ENCODE results near the gene SERTAD1. TPM values are rescaled to one million over a fixed set of nuclear protein-coding genes. Genes with fewer than 3 reads are reported as not detected.

SERTAD1 gene
- polyA plus RNA-seq, 4 donors, result 8.7 to 29.7 (median 22.6) TPM

- H3K27me3 ChIP-seq (ENCODE audit: control insufficient read depth in 3 of 3, insufficient read depth in 3 of 3, low read length in 3 of 3), result no peaks in the 10 kb centered on the region
- peaks cover 4 to 72% (median 8%) of the 10 kb centered on the region in 3 donors for H3K36me3 ChIP-seq (ENCODE audit: control insufficient read depth in 3 of 3, insufficient read depth in 2 of 3, low read depth in 1 of 3, low read length in 3 of 3)
- FAIRE-seq (no peak), DNase-seq (no peak)
- no peaks in the 10 kb centered on the region for H3K9me3 ChIP-seq (ENCODE audit: control insufficient read depth in 2 of 2, insufficient read depth in 1 of 2, low read depth in 1 of 2, low read length in 1 of 2)
- H3K4me1 ChIP-seq (ENCODE audit: control insufficient read depth in 3 of 3, insufficient read depth in 2 of 3, low read depth in 1 of 3, low read length in 2 of 3), result no peaks in the 10 kb centered on the region
- no peak overlapping the region for H3K27ac ChIP-seq (ENCODE audit: low read depth in 1 of 3, low read length in 2 of 3)
- no peak overlapping the region for H3K4me3 ChIP-seq (ENCODE audit: low read depth in 1 of 3, low read length in 3 of 3)
- 93 to 97% (median 93%) methylated on average over 25 of the region's 25 CpGs for WGBS, 3 donors
Measured at GRCh38 chr19:40377876-40378385, 47.9 kb downstream of the SERTAD1 start.

GRCh38 chr19:40376286-40376862 is 49.4 kb downstream of the SERTAD1 start:
- H3K36me3 ChIP-seq (ENCODE audit: control insufficient read depth in 3 of 3, insufficient read depth in 2 of 3, low read depth in 1 of 3, low read length in 3 of 3), result peaks cover 4 to 87% (median 8%) of the 10 kb centered on the region in 3 donors
- H3K4me3 ChIP-seq (ENCODE audit: low read depth in 1 of 3, low read length in 3 of 3), result no peak overlapping the region
- FAIRE-seq (no peak), DNase-seq (no peak)
- no peaks in the 10 kb centered on the region for H3K4me1 ChIP-seq (ENCODE audit: control insufficient read depth in 3 of 3, insufficient read depth in 2 of 3, low read depth in 1 of 3, low read length in 2 of 3)
- no peaks in the 10 kb centered on the region for H3K27me3 ChIP-seq (ENCODE audit: control insufficient read depth in 3 of 3, insufficient read depth in 3 of 3, low read length in 3 of 3)
- no peaks in the 10 kb centered on the region for H3K9me3 ChIP-seq (ENCODE audit: control insufficient read depth in 2 of 2, insufficient read depth in 1 of 2, low read depth in 1 of 2, low read length in 1 of 2)
- 89 to 92% (median 92%) methylated on average over 17 of the region's 17 CpGs for WGBS, 3 donors
- H3K27ac ChIP-seq (ENCODE audit: low read depth in 1 of 3, low read length in 2 of 3), result no peak overlapping the region

- 93 to 97% (median 95%) methylated on average over 7 of the region's 7 CpGs for WGBS, 3 donors
- FAIRE-seq, result no peak
Measured at GRCh38 chr19:40374084-40374483, 51.7 kb downstream of the SERTAD1 start.

GRCh38 chr19:40371802-40372122 is 54.0 kb downstream of the SERTAD1 start:
- FAIRE-seq, result no peak

More at GRCh38 chr19:40374084-40374483, 51.7 kb downstream of the SERTAD1 start:
- Histone ChIP-seq H3K27me3 (ENCODE audit: control insufficient read depth in 3 of 3, insufficient read depth in 3 of 3, low read length in 3 of 3) (no peaks in the 10 kb centered on the region), H3K4me3 (ENCODE audit: low read depth in 1 of 3, low read length in 3 of 3) (no peak overlapping the region), H3K36me3 (ENCODE audit: control insufficient read depth in 3 of 3, insufficient read depth in 2 of 3, low read depth in 1 of 3, low read length in 3 of 3) (peaks cover 4 to 91% (median 8%) of the 10 kb centered on the region in 3 donors), H3K27ac (ENCODE audit: low read depth in 1 of 3, low read length in 2 of 3) (no peak overlapping the region), H3K4me1 (ENCODE audit: control insufficient read depth in 3 of 3, insufficient read depth in 2 of 3, low read depth in 1 of 3, low read length in 2 of 3) (peaks cover 0 to 8% (median 0%) of the 10 kb centered on the region in 3 donors), H3K9me3 (ENCODE audit: control insufficient read depth in 2 of 2, insufficient read depth in 1 of 2, low read depth in 1 of 2, low read length in 1 of 2) (no peaks in the 10 kb centered on the region)
- no peak for DNase-seq

More at GRCh38 chr19:40371802-40372122, 54.0 kb downstream of the SERTAD1 start:
- H3K4me3 ChIP-seq (ENCODE audit: low read depth in 1 of 3, low read length in 3 of 3), result no peak overlapping the region
- H3K4me1 ChIP-seq (ENCODE audit: control insufficient read depth in 3 of 3, insufficient read depth in 2 of 3, low read depth in 1 of 3, low read length in 2 of 3), result peaks cover 0 to 9% (median 0%) of the 10 kb centered on the region in 3 donors
- no peaks in the 10 kb centered on the region for H3K9me3 ChIP-seq (ENCODE audit: control insufficient read depth in 2 of 2, insufficient read depth in 1 of 2, low read depth in 1 of 2, low read length in 1 of 2)
- H3K27me3 ChIP-seq (ENCODE audit: control insufficient read depth in 3 of 3, insufficient read depth in 3 of 3, low read length in 3 of 3), result no peaks in the 10 kb centered on the region
- 93 to 100% (median 95%) methylated on average over 5 of the region's 5 CpGs for WGBS, 3 donors
- no peak overlapping the region for H3K27ac ChIP-seq (ENCODE audit: low read depth in 1 of 3, low read length in 2 of 3)
- peaks cover 4 to 90% (median 7%) of the 10 kb centered on the region in 3 donors for H3K36me3 ChIP-seq (ENCODE audit: control insufficient read depth in 3 of 3, insufficient read depth in 2 of 3, low read depth in 1 of 3, low read length in 3 of 3)
- no peak for DNase-seq

Other genes with a start within 250 kb of the SERTAD1 start
- 1 to 10 TPM; 5.4 to 9.7 (median 6.9) TPM for gene MAP3K10, start 234.6 kb downstream of the SERTAD1 start, polyA plus RNA-seq
- 1 to 10 TPM in 1 of 4 donors, under 1 TPM in 1, not detected in 2; 0.21 to 2.6 TPM for gene TTC9B, start 207.6 kb downstream of the SERTAD1 start, polyA plus RNA-seq
- 1 to 10 TPM in 2 of 4 donors, under 1 TPM in 1, not detected in 1; 0.82 to 1.2 (median 1.1) TPM for gene CCNP, start 199.3 kb downstream of the SERTAD1 start, polyA plus RNA-seq
- 10 to 100 TPM; 19.2 to 97.2 (median 48.5) TPM for gene AKT2, start 140.6 kb downstream of the SERTAD1 start, polyA plus RNA-seq
- gene C19orf47, start 77.6 kb downstream of the SERTAD1 start, polyA plus RNA-seq, result 10 to 100 TPM in 1 of 4 donors, 1 to 10 TPM in 3; 5.1 to 13.2 (median 7.4) TPM
- 100 to 1,000 TPM in 2 of 4 donors, 10 to 100 TPM in 2; 48.1 to 314 (median 93.6) TPM for gene PLD3, start 77.3 kb downstream of the SERTAD1 start, polyA plus RNA-seq
- under 1 TPM in 2 of 4 donors, not detected in 2; 0.07 TPM for gene HIPK4, start 35.8 kb downstream of the SERTAD1 start, polyA plus RNA-seq
- 1 to 10 TPM in 2 of 4 donors, under 1 TPM in 2; 0.45 to 3.1 (median 1.3) TPM for gene PRX, start 12.6 kb downstream of the SERTAD1 start, polyA plus RNA-seq
- 10 to 100 TPM; 21.3 to 31.3 (median 28.0) TPM for gene SERTAD3, start 18.3 kb upstream of the SERTAD1 start, polyA plus RNA-seq
- gene BLVRB, start 39.8 kb upstream of the SERTAD1 start, polyA plus RNA-seq, result 100 to 1,000 TPM; 101 to 206 (median 201) TPM
- 1 to 10 TPM in 3 of 4 donors, not detected in 1; 1.1 to 2.0 (median 1.8) TPM for gene SPTBN4, start 41.0 kb upstream of the SERTAD1 start, polyA plus RNA-seq
- gene SHKBP1, start 150.9 kb upstream of the SERTAD1 start, polyA plus RNA-seq, result 10 to 100 TPM; 27.0 to 70.3 (median 60.4) TPM
- 100 to 1,000 TPM in 2 of 4 donors, 10 to 100 TPM in 2; 63.3 to 222 (median 116) TPM for gene LTBP4, start 175.4 kb upstream of the SERTAD1 start, polyA plus RNA-seq